Prostate gland (tissue), 2 donors: ENCODE results near the gene TCF7L1.

ENCODE experiments used
- POLR2A ChIP-seq: fragments of 450-650 bp; IDR thresholded peaks from one replicate; pipeline ENCODE4 v1.6.1; 2016; ENCODE audit warnings: antibody characterized with exemption, mild to moderate bottlenecking
- POLR2AphosphoS5 ChIP-seq: sonication (generic); formaldehyde crosslinking; IDR thresholded peaks from one replicate; pipeline ENCODE4 v1.6.1; 2017; ENCODE audit warnings: antibody characterized with exemption
- TF ChIP-seq, protein P1 (sequence below), 4 experiments: fragments of 200-600 bp in 2 of 4; fragments of 450-650 bp in 2 of 4; sonication (generic) in 2 of 4; IDR thresholded peaks; 1 replicate in 3 of 4; 2 replicates in 1 of 4; pipeline ENCODE4 v1.5.1; 2016 to 2019; ENCODE audit warnings: antibody characterized with exemption in 4 of 4, mild to moderate bottlenecking in 2 of 4, moderate library complexity in 2 of 4

DNA sequence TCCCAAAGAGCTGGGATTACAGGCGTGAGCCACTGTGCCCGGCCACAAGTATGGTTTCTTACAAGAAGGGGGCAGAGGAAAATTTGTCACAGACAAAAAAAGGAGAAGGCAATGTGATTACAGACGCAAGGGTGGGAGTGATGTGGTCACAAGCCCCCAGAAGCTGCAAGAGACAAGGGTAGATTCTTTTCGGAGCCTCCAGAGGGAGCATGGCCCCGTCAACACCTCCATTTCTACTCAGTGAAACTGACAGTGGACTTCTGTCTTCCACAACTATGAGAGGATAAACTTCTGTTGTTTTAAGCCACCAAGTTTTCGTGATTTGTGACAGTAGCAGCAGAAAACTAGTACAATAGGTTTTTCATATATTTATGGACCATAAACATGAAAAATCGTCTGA lies 2.1 kb upstream of the TCF7L1 start:
- TF ChIP-seq, protein P1, sequence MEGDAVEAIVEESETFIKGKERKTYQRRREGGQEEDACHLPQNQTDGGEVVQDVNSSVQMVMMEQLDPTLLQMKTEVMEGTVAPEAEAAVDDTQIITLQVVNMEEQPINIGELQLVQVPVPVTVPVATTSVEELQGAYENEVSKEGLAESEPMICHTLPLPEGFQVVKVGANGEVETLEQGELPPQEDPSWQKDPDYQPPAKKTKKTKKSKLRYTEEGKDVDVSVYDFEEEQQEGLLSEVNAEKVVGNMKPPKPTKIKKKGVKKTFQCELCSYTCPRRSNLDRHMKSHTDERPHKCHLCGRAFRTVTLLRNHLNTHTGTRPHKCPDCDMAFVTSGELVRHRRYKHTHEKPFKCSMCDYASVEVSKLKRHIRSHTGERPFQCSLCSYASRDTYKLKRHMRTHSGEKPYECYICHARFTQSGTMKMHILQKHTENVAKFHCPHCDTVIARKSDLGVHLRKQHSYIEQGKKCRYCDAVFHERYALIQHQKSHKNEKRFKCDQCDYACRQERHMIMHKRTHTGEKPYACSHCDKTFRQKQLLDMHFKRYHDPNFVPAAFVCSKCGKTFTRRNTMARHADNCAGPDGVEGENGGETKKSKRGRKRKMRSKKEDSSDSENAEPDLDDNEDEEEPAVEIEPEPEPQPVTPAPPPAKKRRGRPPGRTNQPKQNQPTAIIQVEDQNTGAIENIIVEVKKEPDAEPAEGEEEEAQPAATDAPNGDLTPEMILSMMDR (IDR thresholded peaks at IDR 0.05) = peak in 2 of 4 experiments; percentile 35 to 49
- TF ChIP-seq POLR2AphosphoS5 = no peak
- TF ChIP-seq POLR2A = no peak
